Measurements from ENCODE around the gene SEC24B. TPM values are rescaled to one million over a fixed set of nuclear protein-coding genes. Genes with fewer than 3 reads are reported as not detected.

Gene SEC24B
- total RNA-seq, 1 experiment from 2014 or later = 17.6 TPM

GRCh38 chr4:109562457-109563239, 129.0 kb downstream of the SEC24B start:
- in situ Hi-C loops (cut with HindIII; ENCODE audit: low pct_unique_long_range_greater_than_20kb, low sequenced_read_pairs) = no loop called here
- no peaks in the 10 kb centered on the region for H3K9me3 ChIP-seq (ENCODE audit: control insufficient read depth, insufficient read depth, low read depth, low read length)
- CTCF ChIA-PET = no interaction called here
- no peak for TF ChIP-seq TCF7L2 (IDR thresholded peaks at IDR 0.05; ENCODE audit: low read depth, low read length)
- no peak for TF ChIP-seq POLR2AphosphoS5 (IDR thresholded peaks at IDR 0.05; ENCODE audit: low read depth, low read length)
- TF ChIP-seq SIN3A (IDR thresholded peaks at IDR 0.05; ENCODE audit: borderline replicate concordance, insufficient read depth, low read depth, low read length) = no peak
- no peak for TF ChIP-seq CTCF (IDR thresholded peaks at IDR 0.05)
- no peak for TF ChIP-seq REST (IDR thresholded peaks at IDR 0.05; ENCODE audit: insufficient read depth in 1 of 2, low read depth in 2 of 2, low read length in 1 of 2)
- no TSS peak for BruUV-seq (replicated peaks)
- no peaks in the 10 kb centered on the region; the same call in 1 of the 2 replicates for H3K4me1 ChIP-seq (ENCODE audit: control insufficient read depth, insufficient read depth, low read length)
- ATAC-seq = no peak
- peaks cover 3% of the 10 kb centered on the region; the same call in 1 of the 2 replicates for H3K36me3 ChIP-seq (ENCODE audit: control insufficient read depth, insufficient read depth, low read length)
- POLR2A ChIA-PET = interaction anchor here (0.5 kb wide), 1 partner anchor 253 kb away, joined by 5 read pairs; no protein-coding TSS in a partner anchor
- no peak for DNase-seq (ENCODE audit: low read depth, low spot score)
- no peaks in the 10 kb centered on the region for H3K27me3 ChIP-seq (ENCODE audit: control insufficient read depth, insufficient read depth, low read length)
- H3K4me3 ChIP-seq (ENCODE audit: low read depth in 2 of 2, low read length in 2 of 2) = no peak overlapping the region
- no peak overlapping the region for H3K27ac ChIP-seq (ENCODE audit: low read length)
- intact Hi-C loops (cut with micrococcal nuclease; ENCODE audit: unreplicated experiment) = loop anchor here (10.0 kb wide), 1 partner anchor 142 kb away; the partner anchor contains the start of gene CASP6

GRCh38 chr4:109571494-109571893, 137.9 kb downstream of the SEC24B start:
- in situ Hi-C loops (cut with HindIII; ENCODE audit: low pct_unique_long_range_greater_than_20kb, low sequenced_read_pairs) = no loop called here
- no peak for DNase-seq (ENCODE audit: low read depth, low spot score)
- CTCF ChIA-PET = no interaction called here
- Histone ChIP-seq H3K27ac (ENCODE audit: low read length) (no peak overlapping the region), H3K36me3 (ENCODE audit: control insufficient read depth, insufficient read depth, low read length) (no peaks in the 10 kb centered on the region), H3K27me3 (ENCODE audit: control insufficient read depth, insufficient read depth, low read length) (no peaks in the 10 kb centered on the region), H3K4me1 (ENCODE audit: control insufficient read depth, insufficient read depth, low read length) (no peaks in the 10 kb centered on the region), H3K4me3 (ENCODE audit: low read depth in 2 of 2, low read length in 2 of 2) (no peak overlapping the region), H3K9me3 (ENCODE audit: control insufficient read depth, insufficient read depth, low read depth, low read length) (no peaks in the 10 kb centered on the region)
- POLR2A ChIA-PET = interaction anchor here (0.5 kb wide), 1 partner anchor 129 kb away, joined by 3 read pairs; no protein-coding TSS in a partner anchor
- intact Hi-C loops (cut with micrococcal nuclease; ENCODE audit: unreplicated experiment) = no loop called here
- no peak for ATAC-seq
- BruUV-seq (replicated peaks) = no TSS peak
- no peak for TF ChIP-seq CTCF (IDR thresholded peaks at IDR 0.05)
- no peak for TF ChIP-seq TCF7L2 (IDR thresholded peaks at IDR 0.05; ENCODE audit: low read depth, low read length)
- TF ChIP-seq SIN3A (IDR thresholded peaks at IDR 0.05; ENCODE audit: borderline replicate concordance, insufficient read depth, low read depth, low read length) = no peak
- no peak for TF ChIP-seq REST (IDR thresholded peaks at IDR 0.05; ENCODE audit: insufficient read depth in 1 of 2, low read depth in 2 of 2, low read length in 1 of 2)
- no peak for TF ChIP-seq POLR2AphosphoS5 (IDR thresholded peaks at IDR 0.05; ENCODE audit: low read depth, low read length)

Measured in Panc1 (cell line).